CD4-positive, alpha-beta T cell treated with Interleukin-4 for 1 hour (primary cell): Measurements from ENCODE around the gene PREX1.
"Not testable (repeated sequence)": the region's sequence is repeated elsewhere in the genome, so short reads cannot be mapped to it uniquely, and the experiment has no call there.

Experiments
- DNase-seq, 2 donors: peaks; one replicate each; pipeline ENCODE4 v3.0.0-alpha.2; 2020 to 2022

The PREX1 gene

DNA sequence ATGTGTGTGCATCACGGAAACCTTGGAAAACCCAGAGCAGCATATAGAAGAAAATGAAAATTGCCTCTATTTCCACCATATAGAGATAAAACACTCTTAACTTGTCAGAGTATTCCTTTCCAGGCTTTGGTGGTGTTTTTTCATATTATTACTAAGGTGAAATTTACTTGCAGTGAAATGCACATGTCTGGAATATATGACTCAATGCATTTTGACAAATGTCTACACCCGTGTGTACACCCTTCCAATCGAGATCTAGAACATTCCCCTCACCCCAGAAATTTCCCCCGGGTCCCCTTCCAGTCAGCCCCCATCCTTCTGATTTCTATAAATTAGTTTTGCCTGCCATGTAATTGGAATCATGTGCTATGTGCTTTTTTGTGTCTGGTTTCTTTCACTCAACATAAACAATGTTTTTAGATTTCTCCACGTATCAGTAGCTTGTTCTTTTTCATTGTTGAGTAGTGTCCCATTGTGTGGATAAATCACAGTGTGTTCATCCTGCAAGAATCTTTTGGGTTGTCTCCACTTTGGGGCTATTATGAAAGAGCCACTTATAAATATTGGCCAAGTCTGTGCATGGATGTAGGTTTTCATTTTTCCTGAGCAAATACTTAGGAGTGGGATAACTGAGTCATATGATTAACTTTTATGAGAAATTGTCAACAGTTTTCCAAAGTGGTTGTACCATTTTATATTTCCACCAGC is 19.9 kb upstream of the PREX1 start:
- no peak for DNase-seq

DNA sequence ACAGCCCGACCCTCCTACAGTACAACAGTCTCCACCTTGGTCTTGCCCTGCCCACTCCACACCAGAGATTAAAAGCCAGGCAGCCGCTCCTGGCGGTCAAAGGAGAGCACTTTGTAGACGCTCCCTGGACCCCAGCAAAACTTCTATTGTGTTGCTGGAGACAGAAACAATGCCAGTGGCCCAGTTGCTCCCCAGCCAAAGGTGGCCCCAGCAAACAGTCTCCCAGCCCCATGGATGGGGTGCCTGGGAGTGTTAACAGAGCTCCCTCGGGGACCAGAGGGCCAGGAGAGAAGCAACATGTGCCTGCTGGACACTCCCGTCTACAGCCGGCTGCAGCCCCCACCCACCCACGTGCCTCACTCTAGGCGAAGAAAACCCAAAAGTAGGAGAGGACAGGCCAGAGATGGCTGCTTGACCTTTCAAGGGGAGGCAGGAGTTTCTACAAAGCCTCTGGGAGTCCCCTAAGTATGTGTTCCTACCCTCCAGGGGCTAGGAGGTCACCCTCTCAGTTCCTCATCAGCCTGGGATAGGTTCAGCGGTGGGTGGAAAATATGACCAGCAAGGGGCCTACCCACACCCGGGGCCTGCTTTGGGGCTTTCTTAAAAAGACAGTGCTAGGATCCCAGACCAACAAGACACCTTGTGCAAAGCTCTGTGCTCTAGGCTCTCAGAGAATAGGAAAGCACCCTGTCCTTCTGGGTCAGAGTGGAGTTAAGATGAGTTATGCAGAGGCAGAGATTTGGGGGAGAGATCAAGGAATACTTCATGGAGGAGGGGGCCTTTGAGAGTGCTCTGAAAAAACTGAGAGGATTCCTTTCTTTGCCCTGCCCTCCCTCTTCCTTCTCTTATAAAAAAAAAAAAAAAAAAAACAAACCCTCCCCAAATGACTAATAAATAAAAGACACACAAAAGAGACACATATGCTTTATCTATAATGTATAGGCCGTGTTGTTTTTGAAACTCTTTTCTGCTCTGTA is 19.0 kb upstream of the PREX1 start:
- DNase-seq: peak in 1 of 2 donors; percentile 53

DNA sequence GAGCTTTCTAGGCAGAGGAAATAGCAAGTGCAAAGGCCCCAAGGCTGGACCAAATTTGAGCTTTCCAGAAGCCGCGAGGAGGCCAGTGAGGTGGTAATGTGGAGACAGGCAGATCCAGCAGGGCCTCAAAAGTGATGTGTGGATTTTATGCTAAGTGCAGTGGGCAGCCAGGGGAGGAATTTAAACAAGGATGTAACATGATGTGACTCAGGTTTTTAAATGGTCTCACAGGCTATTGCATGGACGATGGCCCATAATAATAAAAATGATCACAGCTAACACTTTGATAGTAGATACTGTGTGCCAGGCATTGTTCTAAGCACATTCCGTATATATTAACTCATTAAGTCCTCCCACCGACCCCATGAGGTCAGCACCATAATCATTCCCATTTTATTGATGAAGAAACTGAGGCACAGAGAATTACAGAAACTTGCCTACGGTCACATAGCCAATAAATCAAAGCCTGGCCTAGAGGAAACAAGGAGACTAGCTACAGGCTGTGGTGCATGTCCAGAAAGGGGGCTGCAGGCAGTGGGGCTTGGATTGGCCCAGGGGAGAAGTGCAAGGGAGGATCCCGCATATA is 18.0 kb upstream of the PREX1 start:
- no peak for DNase-seq

DNA sequence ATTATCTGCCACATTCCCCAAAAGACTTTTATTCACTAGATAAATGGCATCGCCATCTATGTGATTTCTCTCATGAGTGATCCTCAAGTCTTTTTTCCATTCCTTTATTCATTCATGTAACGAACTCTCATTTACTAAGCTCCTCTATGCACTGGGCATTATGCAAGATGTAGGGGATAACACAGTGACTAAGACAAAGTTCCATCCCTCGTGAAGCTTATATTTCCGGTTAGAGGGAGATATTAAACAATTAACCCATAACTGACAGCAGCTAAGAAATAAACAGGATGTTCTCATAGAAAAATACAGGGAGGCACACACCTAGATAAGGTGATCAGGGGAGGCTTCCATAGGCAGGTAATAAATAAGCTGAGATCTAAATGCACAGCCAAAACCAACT is 17.2 kb upstream of the PREX1 start:
- DNase-seq: no peak

DNA sequence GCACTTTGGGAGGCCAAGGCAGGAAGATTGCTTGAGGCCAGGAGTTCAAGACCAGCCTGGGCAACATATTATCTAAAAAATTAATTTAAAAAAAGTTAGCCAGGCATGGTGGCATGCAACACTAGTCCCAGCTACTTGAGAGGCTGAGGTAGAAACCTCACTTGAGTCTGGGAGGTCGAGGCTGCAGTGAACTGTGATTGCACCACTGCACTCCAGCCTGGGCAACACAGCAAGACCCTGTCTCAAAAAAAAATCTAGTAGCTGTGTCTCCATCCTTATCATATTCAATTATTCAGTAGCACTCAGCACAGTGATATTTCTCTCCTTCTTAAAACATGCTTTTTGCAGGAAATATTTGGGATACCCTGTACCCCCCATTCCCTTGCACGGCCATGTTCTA is 16.1 kb upstream of the PREX1 start:
- not testable (repeated sequence) for DNase-seq

DNA sequence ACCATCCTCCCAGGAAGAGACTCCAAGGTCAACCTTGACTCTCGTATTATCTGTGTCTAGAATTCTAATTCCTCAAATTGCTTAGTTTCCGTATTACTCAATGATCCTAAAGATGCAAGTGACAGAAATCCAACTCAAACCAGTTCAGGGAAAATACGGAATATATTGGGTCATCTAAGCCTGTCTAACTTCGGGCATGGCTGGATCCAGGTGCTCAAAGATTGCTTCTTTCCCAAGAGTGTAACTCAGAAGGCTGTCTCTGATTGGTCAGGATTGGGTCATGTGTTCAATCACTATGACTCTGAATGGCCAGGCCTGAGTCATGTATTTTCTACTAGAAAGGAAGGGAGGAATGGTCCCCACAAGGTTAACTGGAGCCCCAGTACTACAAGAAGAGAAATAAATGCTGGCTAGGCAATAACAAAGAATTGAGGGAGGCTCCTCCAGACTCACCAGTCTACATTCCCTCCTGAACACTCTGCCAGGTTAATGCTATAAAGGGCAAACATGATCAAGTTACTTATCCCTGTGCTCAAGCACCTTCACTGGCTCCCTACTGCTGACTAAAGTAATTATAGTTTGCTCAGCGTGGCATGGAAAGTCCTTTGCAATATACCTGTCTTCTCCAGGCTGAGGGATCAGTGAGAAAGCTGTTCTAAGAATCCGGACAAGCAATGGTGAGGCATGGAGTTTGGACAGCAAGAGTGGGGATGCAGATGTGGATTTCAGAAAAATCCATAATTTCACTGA is 15.4 kb upstream of the PREX1 start:
- DNase-seq: no peak

DNA sequence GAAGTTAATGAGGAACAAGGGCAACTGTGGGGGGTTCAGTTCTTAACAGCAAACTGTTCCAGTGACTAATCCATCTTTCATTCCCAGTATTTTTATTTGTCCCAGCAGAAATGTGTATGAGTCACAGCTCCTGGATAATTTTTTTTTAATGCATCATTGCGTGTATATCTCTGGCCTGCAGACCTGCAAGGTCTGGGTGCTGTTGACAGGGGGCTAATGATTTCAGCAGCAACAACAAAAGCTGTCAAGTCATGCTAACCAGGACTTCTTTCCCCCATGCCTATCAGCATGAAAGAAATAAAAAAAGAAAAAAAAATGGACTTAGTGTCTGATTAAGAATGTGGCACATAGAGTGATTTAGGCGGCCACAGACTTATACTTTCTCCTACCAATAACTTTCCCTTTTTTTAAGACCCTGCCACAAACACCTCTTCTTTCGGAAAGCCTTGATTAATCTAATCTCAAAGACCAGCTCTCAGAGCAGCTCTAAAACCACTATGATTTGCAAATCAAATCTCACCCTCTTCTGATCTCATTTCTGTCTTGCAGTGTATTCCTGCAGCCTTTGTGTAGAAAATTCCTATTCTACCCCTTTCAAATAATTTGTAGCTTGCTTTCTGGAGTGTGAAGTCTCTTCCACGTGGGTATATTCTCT is 14.2 kb upstream of the PREX1 start:
- no peak for DNase-seq

DNA sequence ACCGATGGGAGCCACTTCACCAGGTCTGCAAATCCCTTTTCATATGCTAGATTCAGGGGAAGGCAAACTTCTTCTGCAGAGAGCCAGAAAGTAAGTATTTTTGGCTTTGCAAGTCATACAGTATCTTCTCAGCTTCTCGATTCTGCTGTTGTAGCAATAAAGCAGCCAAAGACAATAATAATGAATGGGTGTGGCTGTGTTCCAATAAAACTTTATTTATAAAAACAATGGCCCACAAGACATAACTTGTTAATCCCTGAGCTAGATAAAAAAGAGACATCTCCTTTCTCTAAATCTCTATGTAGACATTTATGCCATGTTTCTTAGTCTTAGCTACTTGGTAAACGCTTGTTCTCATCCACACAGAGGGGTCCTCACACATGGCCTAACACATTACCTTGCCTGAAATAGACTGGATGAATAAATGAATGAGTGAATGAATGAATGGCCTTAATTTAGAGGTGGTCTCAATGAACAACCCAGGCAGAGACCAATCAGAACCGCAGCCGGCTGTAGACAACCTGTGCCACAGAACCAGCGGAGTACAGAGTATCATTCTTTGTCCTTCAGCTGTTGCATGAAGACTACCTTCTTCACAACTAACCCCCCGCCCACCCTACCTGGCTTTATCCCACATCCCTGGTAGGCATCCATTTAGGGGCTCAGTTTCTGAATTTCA is 13.5 kb upstream of the PREX1 start:
- no peak for DNase-seq

DNA sequence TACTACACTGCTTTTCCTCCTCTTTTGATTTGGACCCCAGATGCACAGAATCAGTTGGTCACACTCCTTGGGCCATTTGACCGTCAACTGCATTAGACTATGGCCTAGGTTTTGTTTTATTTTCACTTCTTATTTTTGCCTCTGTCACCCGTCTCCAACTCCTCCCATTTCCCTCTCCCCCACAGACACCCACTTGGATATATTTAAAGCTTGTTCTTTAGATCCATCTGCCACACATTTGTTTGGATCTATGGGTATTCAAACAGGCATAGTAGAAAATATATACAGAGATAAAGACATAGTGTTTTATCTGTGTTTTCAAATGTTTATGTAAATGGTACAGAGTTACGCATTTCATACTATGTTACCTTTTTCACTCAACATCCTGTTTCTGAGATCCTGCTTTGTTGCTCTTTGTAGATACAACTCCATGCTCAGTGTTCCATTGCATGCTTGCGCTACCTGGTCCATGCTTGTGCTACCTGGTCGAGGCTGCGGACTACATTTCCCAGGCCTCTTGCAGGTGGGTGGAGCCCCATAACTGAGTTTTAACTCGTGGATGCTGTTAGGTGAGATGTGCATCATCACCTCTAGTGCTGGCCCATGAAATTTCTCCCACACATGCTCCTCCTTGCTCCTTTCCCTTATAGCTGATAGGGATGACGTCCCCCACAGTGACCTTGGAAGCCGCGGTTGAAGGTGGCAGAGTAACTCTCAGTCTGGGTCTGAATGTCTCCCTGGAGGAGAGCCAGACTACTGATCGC is 11.5 kb upstream of the PREX1 start:
- no peak for DNase-seq

DNA sequence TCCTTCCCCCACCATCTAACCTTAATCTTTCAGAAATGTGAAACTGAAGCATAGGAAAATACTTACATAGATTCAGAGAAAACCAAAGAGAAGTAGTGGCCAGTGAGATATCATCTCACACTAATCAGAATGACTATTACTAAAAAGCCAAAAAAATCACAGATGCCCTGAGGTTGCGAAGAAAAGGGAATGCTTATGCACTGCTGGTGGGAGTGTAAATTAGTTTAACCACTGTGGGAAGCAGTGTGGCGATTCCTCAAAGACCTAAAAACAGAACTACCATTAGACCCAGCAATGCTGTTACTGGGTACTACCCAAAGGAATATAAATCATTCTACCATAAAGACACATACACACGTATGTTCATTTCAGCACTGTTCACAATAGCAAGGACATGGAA is 9.2 kb upstream of the PREX1 start:
- DNase-seq: no peak

DNA sequence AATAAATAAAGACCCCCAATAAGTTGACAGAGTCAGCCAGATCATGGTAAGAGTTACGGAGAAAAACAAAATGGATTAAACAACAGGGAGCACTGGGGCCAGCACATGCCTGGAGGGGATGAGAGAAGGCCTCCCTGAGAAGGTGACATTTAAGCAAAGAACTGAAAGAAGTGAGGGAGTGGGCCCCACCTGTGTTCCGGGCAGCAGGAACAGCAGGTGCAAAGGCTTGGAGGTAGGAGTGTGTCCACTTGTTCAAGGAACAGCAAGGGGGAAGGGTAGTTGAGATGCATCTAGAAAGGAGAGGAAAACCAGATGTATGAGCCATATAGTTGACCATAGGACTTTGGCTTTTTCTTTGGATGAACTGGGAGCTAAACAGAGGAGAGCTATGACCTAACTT is 7.6 kb upstream of the PREX1 start:
- DNase-seq: no peak

DNA sequence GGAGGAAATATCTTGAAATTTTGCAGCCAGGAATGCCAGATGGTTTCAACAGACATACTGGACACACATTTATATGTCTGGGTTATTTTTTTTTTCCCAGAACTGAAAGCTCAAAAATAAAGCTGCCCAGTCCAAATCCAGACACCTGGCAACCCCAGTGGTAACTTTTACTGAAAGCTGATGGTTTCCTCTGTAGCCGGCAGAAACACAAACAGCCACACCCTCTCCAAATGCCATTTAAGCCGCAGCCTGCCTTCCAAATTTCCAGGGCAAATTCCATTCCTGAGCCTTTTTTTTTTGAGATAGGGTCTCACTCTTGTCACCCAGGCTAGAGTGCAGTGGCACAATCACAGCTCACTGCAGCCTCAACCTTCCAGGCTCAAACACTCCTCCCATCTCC is 6.5 kb upstream of the PREX1 start:
- DNase-seq: no peak

DNA sequence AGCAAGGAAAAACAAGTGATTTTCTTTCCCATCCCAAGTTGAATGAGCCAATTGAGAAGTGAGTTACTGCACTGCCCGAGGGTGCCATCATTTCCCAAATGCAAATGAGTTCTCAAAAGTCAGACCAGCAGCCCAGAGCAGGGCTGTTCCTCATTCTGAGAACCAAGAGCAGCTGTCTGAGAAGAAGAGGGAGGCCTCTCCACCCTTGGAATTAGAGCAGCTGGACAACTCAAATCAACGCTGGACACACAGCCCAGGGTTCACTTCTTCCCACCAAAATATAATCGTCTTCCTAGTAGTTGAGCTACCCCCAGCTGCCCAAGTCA is 4.6 kb upstream of the PREX1 start:
- peak in 1 of 2 donors; percentile 42 for DNase-seq

DNA sequence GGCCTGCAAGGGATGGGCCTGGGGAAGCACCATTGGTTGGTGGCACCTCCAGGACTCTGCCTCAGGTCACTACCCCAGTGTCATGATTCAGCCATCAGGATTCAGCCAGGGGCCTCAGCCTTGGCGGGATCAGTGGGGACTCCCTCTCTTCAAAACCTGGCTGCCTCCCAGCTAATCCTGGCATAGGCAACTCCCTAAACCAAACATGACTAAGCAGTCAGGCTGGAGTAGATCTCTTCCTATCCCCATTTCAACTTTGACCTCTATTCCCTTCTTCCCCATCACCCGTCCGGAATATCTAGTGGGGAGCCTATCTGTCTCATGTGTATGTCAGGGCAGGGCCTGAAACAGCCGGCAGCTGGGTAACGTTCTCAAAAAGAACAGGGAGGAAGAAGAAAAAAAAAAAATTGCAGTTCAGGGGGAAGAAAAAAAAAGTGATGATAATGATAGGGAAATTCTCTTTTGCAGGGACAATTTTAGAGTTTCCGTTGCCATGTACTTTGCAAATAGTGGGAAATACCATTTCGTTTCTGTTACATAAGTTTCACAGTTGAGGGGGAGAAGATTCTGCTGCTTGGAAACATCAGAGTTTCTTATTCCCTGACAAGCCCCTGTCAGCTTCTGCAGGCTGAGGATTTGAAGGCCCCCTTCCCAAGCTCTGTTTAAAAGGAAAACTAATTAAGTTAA is 4.1 kb upstream of the PREX1 start:
- no peak for DNase-seq

DNA sequence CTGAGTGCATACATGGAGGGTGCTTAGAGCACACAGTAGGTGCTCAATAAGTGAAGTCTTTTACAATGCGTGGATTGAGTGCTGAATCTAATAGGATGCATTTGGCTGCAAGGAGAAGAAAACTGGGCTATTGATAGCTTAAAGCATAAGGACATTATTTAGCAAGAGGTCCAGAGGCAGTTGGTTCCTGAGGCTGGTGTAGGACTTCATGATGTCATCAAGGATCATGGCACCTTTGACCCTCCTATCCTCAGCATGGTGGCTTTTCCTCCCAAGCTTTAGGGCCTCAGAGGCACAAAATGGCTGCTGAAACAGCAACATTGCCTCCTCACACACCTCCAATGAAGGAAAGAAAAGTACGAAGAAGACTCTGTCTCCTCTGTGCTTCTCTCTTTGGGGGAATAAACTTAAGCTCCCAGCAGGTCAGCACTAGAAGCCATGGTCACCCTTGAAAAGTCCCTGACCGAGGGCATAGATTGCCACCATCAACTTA is 3.1 kb upstream of the PREX1 start:
- no peak for DNase-seq

DNA sequence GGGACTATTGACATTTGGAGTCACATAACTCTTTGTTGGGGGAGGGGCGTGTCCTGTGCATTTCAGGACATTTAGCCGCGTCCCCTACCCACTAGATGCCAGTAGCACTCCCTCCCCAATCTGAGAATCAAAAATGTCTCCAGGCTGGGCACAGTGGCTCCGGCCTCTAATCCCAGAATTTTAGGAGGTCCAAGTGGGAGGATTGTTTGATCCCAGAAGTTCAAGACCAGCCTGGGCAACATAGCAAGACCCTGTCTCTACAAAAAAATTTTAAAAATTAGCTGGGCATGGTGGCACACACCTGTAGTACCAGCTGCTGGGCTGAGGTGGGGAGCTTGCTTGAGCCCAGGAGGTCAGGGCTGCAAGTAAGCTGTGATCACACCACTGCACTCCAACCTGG is 2.1 kb upstream of the PREX1 start:
- DNase-seq: no peak

DNA sequence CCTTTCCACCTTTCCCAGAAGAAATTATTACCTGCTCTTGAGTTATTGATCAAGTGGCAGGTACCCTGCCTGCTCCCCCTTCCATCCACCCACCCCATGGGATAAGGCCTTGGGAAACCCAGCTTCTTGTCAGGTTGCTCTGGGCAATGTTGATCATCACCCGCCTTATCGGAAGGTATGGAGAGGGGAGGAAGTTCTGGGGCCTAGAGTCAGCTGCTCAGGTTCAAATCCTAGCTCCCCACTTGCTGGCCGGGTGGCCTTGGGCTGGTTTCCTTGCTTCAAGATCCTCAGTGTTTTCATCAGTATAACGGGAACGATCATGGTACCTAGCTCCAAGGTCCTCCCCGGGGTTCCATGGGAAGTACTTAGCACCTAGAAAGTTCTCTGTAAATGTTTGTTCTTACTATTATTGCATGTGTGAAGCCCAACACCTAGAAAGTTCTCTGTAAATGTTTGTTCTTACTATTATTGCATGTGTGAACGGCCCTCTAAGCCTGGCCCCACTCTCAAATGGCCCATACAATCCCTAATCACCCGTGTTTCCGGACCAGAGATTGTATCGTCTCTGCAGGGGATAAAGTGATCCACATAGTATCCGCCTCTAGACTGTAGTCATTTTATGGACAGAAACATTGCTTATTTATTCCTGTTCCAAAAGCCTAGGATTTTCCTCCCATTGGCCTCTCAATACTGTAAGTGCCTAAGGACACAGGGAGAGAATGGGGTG is 1.1 kb upstream of the PREX1 start:
- no peak for DNase-seq

DNA sequence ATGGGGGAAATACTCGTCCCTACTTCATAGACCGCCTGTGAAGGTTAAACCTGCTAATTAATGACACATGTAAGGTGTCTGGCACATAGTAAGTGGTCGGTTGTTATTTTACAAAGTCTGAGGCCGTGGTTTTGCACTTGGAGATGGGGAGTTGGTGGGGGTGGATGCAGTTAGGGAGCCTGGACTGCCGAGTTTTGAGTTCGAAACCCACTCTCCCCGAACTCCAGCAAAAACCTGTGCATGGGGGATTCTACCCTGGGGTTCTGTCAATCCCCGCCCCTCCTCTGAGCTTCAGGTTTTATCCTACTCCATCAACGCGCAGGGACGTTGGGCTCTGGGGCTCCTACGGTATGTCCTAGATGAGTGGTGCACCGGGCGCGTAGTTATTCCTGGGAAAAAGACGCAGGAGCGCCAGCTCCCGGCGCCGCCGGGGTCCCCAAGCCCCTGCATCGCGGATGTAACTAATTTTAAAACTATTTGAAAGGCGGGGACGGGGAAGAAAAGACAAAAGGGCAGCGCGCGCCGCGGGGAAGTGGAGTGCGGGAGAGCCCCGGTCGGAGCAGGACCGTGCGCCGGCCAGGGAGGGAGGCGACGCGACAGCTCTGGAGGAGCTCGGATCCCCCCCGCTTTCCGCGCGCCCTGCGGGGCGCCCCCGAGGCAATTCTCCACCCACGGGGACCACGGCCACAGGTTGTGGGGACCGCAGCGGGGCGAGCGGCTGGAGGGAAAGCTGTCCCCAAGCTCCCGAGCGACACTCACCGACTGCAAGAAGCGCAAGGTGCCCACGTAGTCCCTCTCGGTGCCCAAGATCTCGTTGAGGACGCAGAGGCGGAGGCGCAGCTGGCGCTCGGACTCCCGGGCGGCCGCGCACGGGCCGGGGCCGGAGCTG is 672 bp downstream of the PREX1 start:
- DNase-seq: peak in 1 of 2 donors; percentile 46

DNA sequence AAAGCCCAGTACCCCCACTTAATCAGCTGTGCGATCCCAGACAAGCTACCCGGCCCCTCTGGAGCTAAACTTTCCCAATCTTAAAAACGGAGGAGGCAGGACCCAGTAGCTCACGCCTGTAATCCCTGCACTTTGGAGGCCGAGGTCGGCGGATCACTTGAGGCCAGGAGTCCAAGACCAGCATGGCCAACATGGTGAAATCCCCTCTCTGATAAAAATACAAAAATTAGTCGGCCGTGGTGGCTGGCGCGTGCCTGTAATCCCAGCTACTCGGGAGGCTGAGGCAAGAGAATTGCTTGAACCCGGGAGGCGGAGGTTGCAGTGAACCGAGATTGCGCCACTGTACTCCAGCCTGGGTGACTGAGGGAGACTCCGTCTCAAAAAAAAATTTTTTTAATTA is 1.3 kb downstream of the PREX1 start:
- DNase-seq: not testable (repeated sequence)
